GM21360 (cell line): ENCODE data around the gene USP4.
"Not testable (repeated sequence)": the region's sequence is repeated elsewhere in the genome, so short reads cannot be mapped to it uniquely, and the experiment has no call there.

ENCODE experiments used
- ATAC-seq: cut with Tn5 transposase; IDR thresholded peaks from one replicate; pipeline ENCODE4 v1.9.1; 2021; ENCODE audit warnings: mild to moderate bottlenecking, moderate library complexity; ENCODE audit not compliant: unreplicated experiment

USP4 gene

GRCh38 chr3:49255112-49255511 is 84.7 kb downstream of the USP4 start:
- ATAC-seq = no peak

GRCh38 chr3:49253512-49253911 is 86.3 kb downstream of the USP4 start:
- no peak for ATAC-seq

- ATAC-seq = no peak
Observed at GRCh38 chr3:49248840-49249227, 91.0 kb downstream of the USP4 start.

GRCh38 chr3:49244581-49245205 is 95.2 kb downstream of the USP4 start:
- ATAC-seq = no peak

- not testable (repeated sequence) for ATAC-seq
Observed at GRCh38 chr3:49240091-49240490, 99.8 kb downstream of the USP4 start.

GRCh38 chr3:49238274-49239127 is 101.4 kb downstream of the USP4 start:
- ATAC-seq = no peak

GRCh38 chr3:49237344-49237743 is 102.5 kb downstream of the USP4 start:
- no peak for ATAC-seq

- no peak for ATAC-seq
Observed at GRCh38 chr3:49236226-49236625, 103.6 kb downstream of the USP4 start.

- not testable (repeated sequence) for ATAC-seq
Observed at GRCh38 chr3:49228817-49229216, 111.0 kb downstream of the USP4 start.
